SK-N-MC (cell line): Measurements from ENCODE around the gene ETV1.

Source experiments
- EZH2 ChIP-seq: fragments of 200-600 bp; sonication (generic); IDR thresholded peaks from one replicate; pipeline ENCODE4 v1.6.1; 2017; ENCODE audit warnings: antibody characterized with exemption
- FOXP2 ChIP-seq: optimal IDR thresholded peaks from 2 replicates; pipeline ENCODE3; 2011; ENCODE audit warnings: mild to moderate bottlenecking, moderate library complexity; ENCODE audit not compliant: insufficient read depth; ENCODE audit errors: extremely low read length, control extremely low read depth
- POLR2AphosphoS5 ChIP-seq: IDR thresholded peaks from 2 replicates; pipeline ENCODE4 v1.6.1; 2012; ENCODE audit warnings: mild to moderate bottlenecking, low read depth, low read length, borderline replicate concordance

DNA sequence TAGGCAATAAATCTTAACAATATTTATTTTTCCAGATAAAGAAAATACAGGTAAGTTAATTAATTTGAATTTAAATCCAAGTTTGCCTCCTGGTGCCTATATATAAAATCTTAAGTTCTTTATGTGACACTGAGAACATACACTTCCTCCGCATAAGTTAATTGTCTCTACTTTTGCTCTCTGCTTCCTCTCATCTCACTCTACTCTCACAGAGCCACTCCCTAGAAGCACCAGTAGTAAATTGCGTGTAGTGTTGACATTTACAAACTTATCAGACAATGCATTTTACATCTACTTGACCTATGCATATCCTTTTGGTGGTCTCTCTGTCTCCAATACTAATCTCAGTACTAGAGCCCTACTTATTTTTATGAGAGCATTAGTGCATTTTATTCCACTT, 144.5 kb downstream of the ETV1 start:
- no peak for TF ChIP-seq POLR2AphosphoS5
- TF ChIP-seq EZH2: no peak
- TF ChIP-seq FOXP2: no peak
